ENCODE measurements around the gene PDE6A. TPM values are rescaled to one million over a fixed set of nuclear protein-coding genes. Genes with fewer than 3 reads are reported as not detected.

PDE6A gene
- total RNA-seq, 1 experiment from 2014 or later: not detected

- no peak within 1 kb of the TSS for H2BK5ac ChIP-seq (ENCODE audit: insufficient read length, low read length)
- 0 out of 3 replicates have a peak, but pooled peaks have one; percentile 12 for TF ChIP-seq CTCF (conservative IDR thresholded peaks at IDR 0.05)
- H3K4me1 ChIP-seq (ENCODE audit: insufficient read depth, low read length): peaks cover 2% of the 10 kb centered on the region; the same call in 1 of the 2 replicates
- no peak within 1 kb of the TSS for H3K4ac ChIP-seq (ENCODE audit: low read depth, low read length)
- H2AFZ ChIP-seq (ENCODE audit: low read length): no peak within 1 kb of the TSS
- H3K9me3 ChIP-seq (ENCODE audit: control insufficient read depth, low read depth, low read length): no peaks in the 10 kb centered on the region
- Mint-ChIP-seq H3K4me3 (peak within 1 kb of the TSS; percentile 85 to 95), H3K27ac (peak within 1 kb of the TSS; percentile 97 to 99 (median 98)), H3K36me3 (ENCODE audit: insufficient read depth in 1 of 3, low read depth in 3 of 3) (peaks cover 0 to 2% (median 0%) of the 10 kb centered on the region in 3 experiments; a peak in 1 of 7 replicates), H3K27me3 (ENCODE audit: low read depth) (peaks cover 9% of the 10 kb centered on the region), H3K4me1 (peaks cover 13 to 16% of the 10 kb centered on the region in 2 experiments), H3K9me3 (no peaks in the 10 kb centered on the region)
- peak; percentile 99 for DNase-seq
- H3K79me1 ChIP-seq (ENCODE audit: insufficient read depth, low read depth, low read length, poor library complexity, severe bottlenecking): no peaks in the 10 kb centered on the region
- H3K18ac ChIP-seq (ENCODE audit: insufficient read length, low read depth, low read length): no peak within 1 kb of the TSS
- H3K23me2 ChIP-seq (ENCODE audit: insufficient read length, low read depth, low read length, poor library complexity, severe bottlenecking): peaks cover 5% of the 10 kb centered on the region
- H3K23ac ChIP-seq (ENCODE audit: insufficient read length, low read depth, low read length): no peak within 1 kb of the TSS
- no peak within 1 kb of the TSS for H3K14ac ChIP-seq (ENCODE audit: insufficient read depth, low read length)
- H4K8ac ChIP-seq (replicated peaks; ENCODE audit: insufficient read length, low read depth, low read length): no peak within 1 kb of the TSS
- no peak within 1 kb of the TSS for H2BK120ac ChIP-seq (ENCODE audit: low read depth, low read length, poor library complexity, severe bottlenecking)
- H4K20me1 ChIP-seq (ENCODE audit: control insufficient read depth, insufficient read depth, insufficient read length): no peaks in the 10 kb centered on the region
- no peak within 1 kb of the TSS for H2BK15ac ChIP-seq (ENCODE audit: low read depth, low read length)
- H4K5ac ChIP-seq (ENCODE audit: insufficient read length, low read depth, low read length): no peak within 1 kb of the TSS
- no CpG with 5 or more reads among the region's 84 CpGs for WGBS (ENCODE audit: extremely low coverage, insufficient read length, low lambda C conversion rate)
- no peak within 1 kb of the TSS for H4K91ac ChIP-seq (ENCODE audit: insufficient read length, low read depth, low read length)
- no peak within 1 kb of the TSS for H3K9ac ChIP-seq (ENCODE audit: extremely low read depth, insufficient read length, low read length)
- H3K27me3 ChIP-seq (ENCODE audit: insufficient read depth, low read length): no peaks in the 10 kb centered on the region; the same call in 1 of the 2 replicates
- H3K4me2 ChIP-seq (ENCODE audit: insufficient read depth, insufficient read length, low read length): peak within 1 kb of the TSS; percentile 82
- no peak within 1 kb of the TSS for H2BK20ac ChIP-seq (ENCODE audit: low read depth, low read length, poor library complexity, severe bottlenecking)
- H2AK5ac ChIP-seq (ENCODE audit: insufficient read length, low read length): no peak within 1 kb of the TSS
- no peaks in the 10 kb centered on the region for H3K79me2 ChIP-seq (ENCODE audit: insufficient read depth, low read length)
- H3K27ac ChIP-seq (ENCODE audit: insufficient read length, low read depth, low read length): no peak within 1 kb of the TSS
- H3T11ph ChIP-seq (ENCODE audit: low read length): no peak within 1 kb of the TSS
- no peak within 1 kb of the TSS for H2BK12ac ChIP-seq (ENCODE audit: insufficient read length, low read depth, low read length)
- no peak within 1 kb of the TSS for H3K56ac ChIP-seq (ENCODE audit: insufficient read length, low read depth, low read length)
Measured at GRCh38 chr5:149960272-149961185, 15.9 kb upstream of the PDE6A start, which contains the start of gene SLC26A2. Gene SLC26A2, plus strand, starts transcription at chr5:149960758. Its CDS starts 16,895 bp downstream, at chr5:149977653.
